HepG2 (cell line): ENCODE measurements around the gene WSB2. TPM values are rescaled to one million over a fixed set of nuclear protein-coding genes. Genes with fewer than 3 reads are reported as not detected.

Experiments used
- AHDC1 ChIP-seq: sonication (generic); formaldehyde crosslinking; IDR thresholded peaks from 2 replicates; pipeline ENCODE4 v1.5.1; 2020; ENCODE audit warnings: mild to moderate bottlenecking, missing genetic modification reagents, borderline replicate concordance
- ARID3A ChIP-seq: IDR thresholded peaks from 2 replicates; pipeline ENCODE4 v1.6.1; 2012; ENCODE audit warnings: low read depth, low read length, improper control_type of control experiment
- CHD4 ChIP-seq: fragments of 200-600 bp; sonication (generic); IDR thresholded peaks from 2 replicates; pipeline ENCODE4 v1.7.0; 2017; ENCODE audit warnings: mild to moderate bottlenecking, low read length, borderline replicate concordance
- GATAD2A ChIP-seq: IDR thresholded peaks from 2 replicates; pipeline ENCODE4 v1.6.1; 2016
- KDM1A ChIP-seq: IDR thresholded peaks from 2 replicates; pipeline ENCODE4 v1.6.1; 2016; ENCODE audit warnings: missing compliant biosample characterization
- PITX1 ChIP-seq: sonication (generic); formaldehyde crosslinking; IDR thresholded peaks from 2 replicates; pipeline ENCODE4 v1.5.1; 2020; ENCODE audit warnings: mild to moderate bottlenecking, missing genetic modification reagents
- RARA ChIP-seq: IDR thresholded peaks from 2 replicates; pipeline ENCODE4 v1.6.1; 2016; ENCODE audit warnings: missing genetic modification reagents, missing compliant biosample characterization
- SOX6 ChIP-seq, 2 experiments: fragments of 450-650 bp in 1 of 2; sonication (generic) in 1 of 2; formaldehyde crosslinking in 1 of 2; IDR thresholded peaks; 2 replicates each; pipeline versions ENCODE4 v1.4.0 to v1.6.1; 2017 to 2020; ENCODE audit warnings: antibody characterized with exemption in 1 of 2, mild to moderate bottlenecking in 1 of 2, missing genetic modification reagents in 1 of 2
- ZNF280D ChIP-seq: sonication (generic); formaldehyde crosslinking; IDR thresholded peaks from 2 replicates; pipeline ENCODE4 v1.5.1; 2020; ENCODE audit warnings: mild to moderate bottlenecking, missing genetic modification reagents
- ZNF609 ChIP-seq: sonication (generic); formaldehyde crosslinking; IDR thresholded peaks from 2 replicates; pipeline ENCODE4 v1.4.0; 2020; ENCODE audit warnings: mild to moderate bottlenecking, missing genetic modification reagents, borderline replicate concordance
- ZNF772 ChIP-seq: sonication (generic); formaldehyde crosslinking; IDR thresholded peaks from 2 replicates; pipeline ENCODE4 v1.5.0; 2020; ENCODE audit warnings: mild to moderate bottlenecking, missing genetic modification reagents
- polyA plus RNA-seq, 8 experiments: library from polyadenylated mRNA; depleted of rRNA in 3 of 8; stranded (reverse) in 7 of 8; unstranded in 1 of 8; fragments of >200 nt; fragmentation: Illumina TruSeq in 4 of 8; extraction: Trizol in 4 of 8; gene quantifications; 2 replicates each; pipeline versions ENCODE4 v1.2.1 to v1.2.3, GENCODE V29; 2011 to 2016; ENCODE audit warnings: low read depth in 4 of 8, missing spikeins in 1 of 8, mixed read lengths in 1 of 8; ENCODE audit not compliant: insufficient read depth in 1 of 8
- total RNA-seq, 5 experiments: library from RNA; depleted of rRNA; stranded (reverse); fragments of >200 nt; fragmentation: Illumina TruSeq; extraction: Trizol; gene quantifications; 2 replicates each; pipeline ENCODE4 v1.2.3, GENCODE V29; 2016; ENCODE audit warnings: low read depth in 1 of 5

WSB2 gene
- total and polyA plus RNA-seq, 2 of the 13 experiments (the other 11 are each of a cell fraction or from before 2014, with no cell fraction given) = 31.0 to 82.8 TPM

- peak; percentile 43; the same call in 1 of the 2 replicates for TF ChIP-seq ZNF609 (CRISPR knock-in tag)
- peak; percentile 57 for TF ChIP-seq ARID3A
- TF ChIP-seq PITX1 = peak; percentile 47; the same call in 1 of the 2 replicates
- no peak for TF ChIP-seq SOX6 (IDR thresholded peaks at IDR 0.05)
- peak; percentile 53; the same call in 1 of the 2 replicates for TF ChIP-seq SOX6 (CRISPR knock-in tag; IDR thresholded peaks at IDR 0.05)
- peak; percentile 69 for TF ChIP-seq RARA (CRISPR knock-in tag)
- TF ChIP-seq CHD4 = 0 out of 2 replicates have a peak, but pooled peaks have one; percentile 76
- 0 out of 2 replicates have a peak, but pooled peaks have one; percentile 21 for TF ChIP-seq ZNF280D (CRISPR knock-in tag)
- TF ChIP-seq KDM1A (CRISPR knock-in tag) = peak; percentile 56; the same call in 1 of the 2 replicates
- TF ChIP-seq GATAD2A (CRISPR knock-in tag) = peak; percentile 59; the same call in 1 of the 2 replicates
- peak; percentile 55; the same call in 1 of the 2 replicates for TF ChIP-seq AHDC1 (CRISPR knock-in tag)
- TF ChIP-seq ZNF772 (CRISPR knock-in tag) = no peak
Observed at GRCh38 chr12:118055865-118056773, 4.9 kb downstream of the WSB2 start (continued).
